GM12878 (cell line): ENCODE results near the gene TCF4. TPM values are rescaled to one million over a fixed set of nuclear protein-coding genes. Genes with fewer than 3 reads are reported as not detected.

ENCODE experiments used
- ATAC-seq: fragments of 200-7000 bp; cut with Tn5 transposase; 3 replicates; pipeline ENCODE4 v1.9.1; 2020; ENCODE audit warnings: mild to moderate bottlenecking, moderate library complexity
- BruUV-seq: library from RNA; stranded (reverse); fragments of 400-500 nt; replicated peaks from 2 replicates; lab custom pipeline; 2021; lab: Mats Ljungman, UMichigan
- CTCF ChIA-PET: fragments of 300-600 bp; sonication (Branson Sonifier 250); formaldehyde crosslinking; extraction: SDS; loops from one replicate; lab custom pipeline; 2021; ENCODE audit warnings: inconsistent platforms; lab: Yijun Ruan, JAX
- POLR2A ChIA-PET: fragments of 350-600 bp; formaldehyde crosslinking; extraction: SDS; loops from one replicate; lab custom pipeline; 2021; ENCODE audit warnings: inconsistent platforms; lab: Charles Lee
- RAD21 ChIA-PET: fragments of 300-600 bp; sonication (Branson Sonifier 250); formaldehyde crosslinking; loops from one replicate; lab custom pipeline; 2023; ENCODE audit warnings: antibody characterized with exemption; ENCODE audit not compliant: unreplicated experiment; lab: Charles Lee
- SMC1A ChIA-PET: fragments of 300-600 bp; sonication (Branson Sonifier 250); formaldehyde crosslinking; loops from one replicate; lab custom pipeline; 2023; ENCODE audit not compliant: unreplicated experiment, uncharacterized antibody; lab: Charles Lee
- DNase-seq: peaks from one replicate; pipeline ENCODE4 v3.0.0-alpha.2; 2011; ENCODE audit warnings: low read depth, low spot score
- FAIRE-seq: peaks from 3 replicates; lab custom pipeline; 2011; peaks lifted over from hg19 to GRCh38; lab: Jason Lieb, UNC
- H2AFZ ChIP-seq: 2 replicates; pipeline ENCODE4 v1.6.0; 2011; ENCODE audit warnings: low read depth, low read length, control low read depth; ENCODE audit not compliant: control insufficient read depth
- H3K27ac ChIP-seq: 2 replicates; pipeline ENCODE4 v1.5.1; 2011; ENCODE audit warnings: control low read depth; ENCODE audit not compliant: control insufficient read depth, insufficient read depth
- H3K27me3 ChIP-seq, 2 experiments: replicated peaks in 1 of 2; 2 replicates each; pipeline versions ENCODE4 v1.6.0 to v1.6.1; 2011; ENCODE audit warnings: low read length in 1 of 2; ENCODE audit not compliant: control insufficient read depth in 2 of 2, insufficient read depth in 2 of 2
- H3K36me3 ChIP-seq, 2 experiments: 2 replicates each; pipeline ENCODE4 v1.5.1; 2011; ENCODE audit warnings: low read length in 1 of 2; ENCODE audit not compliant: control insufficient read depth in 2 of 2, insufficient read depth in 2 of 2
- H3K4me1 ChIP-seq: 2 replicates; pipeline ENCODE4 v1.6.1; 2011; ENCODE audit warnings: mild to moderate bottlenecking, low read length, moderate library complexity, mixed read lengths; ENCODE audit not compliant: control insufficient read depth, insufficient read depth
- H3K4me2 ChIP-seq: 2 replicates; pipeline ENCODE4 v1.6.0; 2011; ENCODE audit warnings: control low read depth; ENCODE audit not compliant: control insufficient read depth, insufficient read depth
- H3K4me3 ChIP-seq: fragments of 200-600 bp; sonication (generic); 2 replicates; pipeline ENCODE4 v1.5.1; 2016
- H3K79me2 ChIP-seq: 2 replicates; pipeline ENCODE4 v1.6.0; 2011; ENCODE audit warnings: low read length; ENCODE audit not compliant: control insufficient read depth, insufficient read depth
- H3K9ac ChIP-seq: 2 replicates; pipeline ENCODE4 v1.8.0; 2011; ENCODE audit warnings: low read length, control low read depth, mixed read lengths; ENCODE audit not compliant: control insufficient read depth, insufficient read depth
- H3K9me3 ChIP-seq: replicated peaks from 3 replicates; pipeline ENCODE4 v1.5.1; 2011; ENCODE audit warnings: mild to moderate bottlenecking, low read length; ENCODE audit not compliant: control insufficient read depth, insufficient read depth
- H4K20me1 ChIP-seq: 2 replicates; pipeline ENCODE4 v1.6.0; 2011; ENCODE audit not compliant: control insufficient read depth, insufficient read depth
- BACH1 ChIP-seq: fragments of 450-650 bp; IDR thresholded peaks from 2 replicates; pipeline ENCODE4 v1.6.1; 2017; ENCODE audit warnings: mild to moderate bottlenecking, borderline replicate concordance
- BCL3 ChIP-seq: IDR thresholded peaks from 2 replicates; pipeline ENCODE4 v1.6.1; 2011; ENCODE audit warnings: borderline replicate concordance, low read depth, mild to moderate bottlenecking, moderate library complexity, low read length; ENCODE audit not compliant: insufficient read depth, poor library complexity, severe bottlenecking
- BRCA1 ChIP-seq: IDR thresholded peaks from 2 replicates; pipeline ENCODE4 v1.6.1; 2011; ENCODE audit warnings: low read depth, low read length, improper control_type of control experiment
- POU2F2 ChIP-seq: IDR thresholded peaks from 3 replicates; pipeline ENCODE4 v1.6.1; 2011; ENCODE audit warnings: low read depth, mild to moderate bottlenecking, low read length, borderline replicate concordance
- ZNF24 ChIP-seq: fragments of 450-650 bp; IDR thresholded peaks from 2 replicates; pipeline ENCODE4 v1.6.1; 2017; ENCODE audit warnings: antibody characterized with exemption, mild to moderate bottlenecking
- WGBS: methylation state at CpG from one replicate; pipeline ENCODE4 v1.1.6; 2016; ENCODE audit warnings: low lambda C conversion rate; ENCODE audit not compliant: insufficient replicate concordance, insufficient coverage; ENCODE audit errors: missing lambda C conversion rate; 5-methylcytosine and 5-hydroxymethylcytosine counted together
- in situ Hi-C: fragments of 300-500 bp; cut with MboI; formaldehyde crosslinking; loops from 9 replicates; pipeline ENCODE4 v1.14.3; 2018; ENCODE audit warnings: mixed read lengths
- intact Hi-C: fragments of 100-400 bp; cut with micrococcal nuclease; formaldehyde crosslinking; loops from one replicate; pipeline ENCODE4 v1.14.2; 2022; ENCODE audit not compliant: unreplicated experiment
- polyA plus RNA-seq, 11 experiments: library from polyadenylated mRNA; depleted of rRNA in 4 of 11; unstranded in 6 of 11; stranded (reverse) in 5 of 11; fragments of >200 nt; fragmentation: Nextera tagmentation in 4 of 11; fragmentation: Illumina TruSeq in 1 of 11; extraction: Ambion mirVana in 4 of 11; extraction: Trizol in 1 of 11; gene quantifications; 1 replicate in 1 of 11; 2 replicates in 10 of 11; pipeline versions ENCODE4 v1.2.1 to v1.2.3, GENCODE V29; 2011 to 2016; ENCODE audit warnings: inconsistent platforms in 2 of 11, missing spikeins in 2 of 11, low read depth in 1 of 11
- total RNA-seq, 4 experiments: library from RNA; depleted of rRNA in 3 of 4; stranded (reverse); fragments of >200 nt in 3 of 4; fragmentation: Illumina TruSeq in 1 of 4; extraction: Trizol in 1 of 4; gene quantifications; 2 replicates each; pipeline versions ENCODE4 v1.2.1 to v1.2.3, GENCODE V29; 2013 to 2021
- TF ChIP-seq, protein P1 (sequence below): fragments of 450-650 bp; IDR thresholded peaks from 2 replicates; pipeline ENCODE4 v1.6.1; 2014; ENCODE audit warnings: mild to moderate bottlenecking
- TF ChIP-seq, protein P2 (sequence below): fragments of 450-650 bp; formaldehyde crosslinking; IDR thresholded peaks from 2 replicates; pipeline ENCODE4 v1.4.0; 2022; ENCODE audit warnings: mild to moderate bottlenecking, moderate library complexity

Gene TCF4
- total and polyA plus RNA-seq, 10 of the 15 experiments (the other 5 are each of a cell fraction or from before 2014, with no cell fraction given) = 15.2 to 94.0 (median 31.5) TPM

DNA sequence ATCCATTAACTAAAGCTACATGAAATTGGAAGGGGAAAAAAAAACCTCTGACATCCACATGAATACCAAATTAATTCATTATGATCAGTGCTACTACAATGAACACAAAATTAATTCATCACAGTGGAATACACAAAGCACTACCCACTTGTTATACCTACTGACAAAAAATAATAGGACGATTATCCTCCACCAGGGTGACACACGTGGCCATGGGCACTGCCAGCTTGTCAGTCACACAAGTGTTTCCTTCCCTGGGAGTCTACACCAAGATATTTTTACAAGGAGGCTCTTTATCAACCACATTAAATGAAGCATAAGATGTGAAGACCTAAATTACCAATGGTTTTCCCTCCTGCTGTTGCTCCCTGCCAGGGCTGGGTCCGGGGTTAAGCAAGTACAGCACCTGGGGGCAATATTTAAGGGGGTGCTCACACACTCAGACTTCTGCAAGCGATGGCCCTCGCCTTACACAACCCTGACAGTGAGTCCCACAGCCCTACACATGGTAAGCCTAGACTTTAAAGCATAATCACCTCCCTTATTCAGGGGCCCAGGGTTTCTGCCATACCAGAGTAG is 90.1 kb downstream of the TCF4 start:
- no peak for ATAC-seq
- ChIA-PET SMC1A (interaction anchor here (0.9 to 1.2 kb wide), 2 partner anchors 10 to 20 kb away, joined by 3 read pairs; no protein-coding TSS in a partner anchor), CTCF (interaction anchor here (1.0 kb wide), 1 partner anchor 56 kb away, joined by 3 read pairs; no protein-coding TSS in a partner anchor), POLR2A (no interaction called here), RAD21 (no interaction called here)
- in situ Hi-C loops (no loop called here), intact Hi-C loops (no loop called here)
- DNase-seq = no peak
- no peak overlapping the region for H3K9ac ChIP-seq
- H2AFZ ChIP-seq = no peak overlapping the region
- no peaks in the 10 kb centered on the region for H3K79me2 ChIP-seq
- H3K9me3 ChIP-seq = no peaks in the 10 kb centered on the region
- 1% methylated on average over 5 of the region's 5 CpGs for WGBS
- TF ChIP-seq ZNF24 = no peak
- no peak for TF ChIP-seq POU2F2
- TF ChIP-seq BCL3 = no peak
- no peak for TF ChIP-seq BRCA1
- TF ChIP-seq, protein P1, sequence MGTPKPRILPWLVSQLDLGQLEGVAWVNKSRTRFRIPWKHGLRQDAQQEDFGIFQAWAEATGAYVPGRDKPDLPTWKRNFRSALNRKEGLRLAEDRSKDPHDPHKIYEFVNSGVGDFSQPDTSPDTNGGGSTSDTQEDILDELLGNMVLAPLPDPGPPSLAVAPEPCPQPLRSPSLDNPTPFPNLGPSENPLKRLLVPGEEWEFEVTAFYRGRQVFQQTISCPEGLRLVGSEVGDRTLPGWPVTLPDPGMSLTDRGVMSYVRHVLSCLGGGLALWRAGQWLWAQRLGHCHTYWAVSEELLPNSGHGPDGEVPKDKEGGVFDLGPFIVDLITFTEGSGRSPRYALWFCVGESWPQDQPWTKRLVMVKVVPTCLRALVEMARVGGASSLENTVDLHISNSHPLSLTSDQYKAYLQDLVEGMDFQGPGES = no peak
- no peak for TF ChIP-seq BACH1
- TF ChIP-seq, protein P2, sequence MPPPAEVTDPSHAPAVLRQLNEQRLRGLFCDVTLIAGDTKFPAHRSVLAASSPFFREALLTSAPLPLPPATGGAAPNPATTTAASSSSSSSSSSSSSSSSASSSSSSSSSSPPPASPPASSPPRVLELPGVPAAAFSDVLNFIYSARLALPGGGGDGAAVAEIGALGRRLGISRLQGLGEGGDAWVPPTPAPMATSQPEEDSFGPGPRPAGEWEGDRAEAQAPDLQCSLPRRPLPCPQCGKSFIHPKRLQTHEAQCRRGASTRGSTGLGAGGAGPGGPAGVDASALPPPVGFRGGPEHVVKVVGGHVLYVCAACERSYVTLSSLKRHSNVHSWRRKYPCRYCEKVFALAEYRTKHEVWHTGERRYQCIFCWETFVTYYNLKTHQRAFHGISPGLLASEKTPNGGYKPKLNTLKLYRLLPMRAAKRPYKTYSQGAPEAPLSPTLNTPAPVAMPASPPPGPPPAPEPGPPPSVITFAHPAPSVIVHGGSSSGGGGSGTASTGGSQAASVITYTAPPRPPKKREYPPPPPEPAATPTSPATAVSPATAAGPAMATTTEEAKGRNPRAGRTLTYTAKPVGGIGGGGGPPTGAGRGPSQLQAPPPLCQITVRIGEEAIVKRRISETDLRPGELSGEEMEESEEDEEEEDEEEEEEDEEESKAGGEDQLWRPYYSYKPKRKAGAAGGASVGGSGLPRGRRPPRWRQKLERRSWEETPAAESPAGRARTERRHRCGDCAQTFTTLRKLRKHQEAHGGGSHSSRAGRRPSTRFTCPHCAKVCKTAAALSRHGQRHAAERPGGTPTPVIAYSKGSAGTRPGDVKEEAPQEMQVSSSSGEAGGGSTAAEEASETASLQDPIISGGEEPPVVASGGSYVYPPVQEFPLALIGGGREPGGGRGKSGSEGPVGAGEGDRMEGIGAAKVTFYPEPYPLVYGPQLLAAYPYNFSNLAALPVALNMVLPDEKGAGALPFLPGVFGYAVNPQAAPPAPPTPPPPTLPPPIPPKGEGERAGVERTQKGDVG (CRISPR knock-in tag) = no peak
- H3K4me2 ChIP-seq = no peak overlapping the region
- no peak overlapping the region for H3K4me3 ChIP-seq
- BruUV-seq = no TSS peak
- no peak overlapping the region for H3K27ac ChIP-seq
- FAIRE-seq = no peak
- H3K27me3 ChIP-seq = no peaks in the 10 kb centered on the region; a peak in 2 of 4 replicates
- H3K36me3 ChIP-seq = no peaks in the 10 kb centered on the region
- no peaks in the 10 kb centered on the region for H4K20me1 ChIP-seq
- H3K4me1 ChIP-seq = no peaks in the 10 kb centered on the region
